Ovary (tissue), 9 donors: Measurements from ENCODE around the gene UGT1A3. TPM values are rescaled to one million over a fixed set of nuclear protein-coding genes. Genes with fewer than 3 reads are reported as not detected.
"Not testable (repeated sequence)": the region's sequence is repeated elsewhere in the genome, so short reads cannot be mapped to it uniquely, and the experiment has no call there.

Source experiments
- DNase-seq, 5 donors: peaks; one replicate each; pipeline ENCODE4 v3.0.0-alpha.2; 2019 to 2020
- H3K27ac ChIP-seq, 2 donors: fragments of 200-600 bp; one replicate each; pipeline versions ENCODE4 v1.5.1 to v1.8.0; 2019 to 2022
- H3K27me3 ChIP-seq: fragments of 200-600 bp; one replicate; pipeline ENCODE4 v1.8.0; 2022
- H3K36me3 ChIP-seq: fragments of 200-600 bp; sonication (generic); one replicate; pipeline ENCODE4 v1.5.1; 2019
- H3K4me1 ChIP-seq: one replicate; pipeline ENCODE4 v1.8.1; 2013; ENCODE audit warnings: mild to moderate bottlenecking, moderate library complexity; ENCODE audit not compliant: insufficient read depth
- H3K4me3 ChIP-seq: fragments of 200-600 bp; sonication (generic); one replicate; pipeline ENCODE4 v1.5.1; 2017
- H3K9me3 ChIP-seq, 2 donors: fragments of 200-600 bp in 1 of 2; sonication (generic) in 1 of 2; one replicate each; pipeline versions ENCODE4 v1.5.1 to v1.8.1; 2013 to 2019; ENCODE audit warnings: mild to moderate bottlenecking in 1 of 2, moderate library complexity in 1 of 2
- EP300 ChIP-seq: sonication (generic); formaldehyde crosslinking; IDR thresholded peaks from one replicate; pipeline ENCODE4 v1.6.1; 2017; ENCODE audit warnings: antibody characterized with exemption
- POLR2A ChIP-seq: fragments of 450-650 bp; IDR thresholded peaks from one replicate; pipeline ENCODE4 v1.6.1; 2017; ENCODE audit warnings: antibody characterized with exemption, mild to moderate bottlenecking, moderate library complexity
- WGBS, 3 donors: extraction: QIAGEN DNeasy Blood & Tissue Kit in 1 of 3; methylation state at CpG; one replicate each; pipeline versions ENCODE4 v1.1.5 to v1.1.7; 2013 to 2017; 5-methylcytosine and 5-hydroxymethylcytosine counted together
- intact Hi-C, 4 donors: fragments of 100-400 bp; cut with DNase I; formaldehyde crosslinking; loops; one replicate each; pipeline versions ENCODE4 v1.11.0 to v1.15.1; 2022 to 2023
- polyA plus RNA-seq, 2 donors: library from polyadenylated mRNA; stranded (reverse); fragments of 200-250 nt in 1 of 2; fragments of 350-450 nt in 1 of 2; fragmentation: Illumina TruSeq in 1 of 2; extraction: RNeasy Lipid Tissue Mini Kit (QIAGEN cat#74804) in 1 of 2; gene quantifications; one replicate each; pipeline ENCODE4 v1.2.3, GENCODE V29; 2013 to 2014
- total RNA-seq, 7 donors: library from RNA; depleted of rRNA in 2 of 7; stranded (reverse); fragments of >200 nt in 2 of 7; fragmentation: NEBNext Ultra II Directional in 3 of 7; extraction: Animal tissue kit (Norgen Biotek cat#: 25700) in 3 of 7; gene quantifications; one replicate each; pipeline versions ENCODE4 v1.1.0 to v1.2.4, GENCODE V29; 2016 to 2023
- TF ChIP-seq, protein P1 (sequence below), 3 donors: fragments of 450-650 bp in 2 of 3; fragments of 200-600 bp in 1 of 3; IDR thresholded peaks; one replicate each; pipeline versions ENCODE4 v1.5.1 to v1.8.0; 2016 to 2022; ENCODE audit warnings: antibody characterized with exemption in 3 of 3, mild to moderate bottlenecking in 1 of 3
- donor health status: DM: no; HTN: no; CAD: no; lungs with moderate emphysema.
- donor health status: DM: no; HTN: no; CAD: no.
- donor health status: Bipolar disorder and iron deficiency.
- donor health status: DM: yes; HTN: yes; CAD: no.
- donor health status: DM: no; HTN: no; CAD: no.
- donor health status: DM: yes; HTN: yes; CAD: no.

The UGT1A3 gene
- total and polyA plus RNA-seq, 9 donors: not detected

DNA sequence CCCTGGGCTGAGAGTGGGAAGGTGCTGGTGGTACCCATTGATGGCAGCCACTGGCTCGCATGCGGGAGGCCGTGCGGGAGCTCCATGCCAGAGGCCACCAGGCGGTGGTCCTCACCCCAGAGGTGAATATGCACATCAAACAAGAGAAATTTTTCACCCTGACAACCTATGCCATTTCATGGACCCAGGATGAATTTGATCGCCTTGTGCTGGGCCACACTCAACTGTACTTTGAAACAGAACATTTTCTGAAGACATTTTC is 18.4 kb downstream of the UGT1A3 start:
- no peaks in the 10 kb centered on the region for H3K27me3 ChIP-seq
- H3K36me3 ChIP-seq: no peaks in the 10 kb centered on the region
- no peak overlapping the region for H3K27ac ChIP-seq
- no peak overlapping the region for H3K4me3 ChIP-seq
- WGBS, 3 donors: 89 to 98% (median 92%) methylated on average over 6 of the region's 6 CpGs
- TF ChIP-seq, protein P1, sequence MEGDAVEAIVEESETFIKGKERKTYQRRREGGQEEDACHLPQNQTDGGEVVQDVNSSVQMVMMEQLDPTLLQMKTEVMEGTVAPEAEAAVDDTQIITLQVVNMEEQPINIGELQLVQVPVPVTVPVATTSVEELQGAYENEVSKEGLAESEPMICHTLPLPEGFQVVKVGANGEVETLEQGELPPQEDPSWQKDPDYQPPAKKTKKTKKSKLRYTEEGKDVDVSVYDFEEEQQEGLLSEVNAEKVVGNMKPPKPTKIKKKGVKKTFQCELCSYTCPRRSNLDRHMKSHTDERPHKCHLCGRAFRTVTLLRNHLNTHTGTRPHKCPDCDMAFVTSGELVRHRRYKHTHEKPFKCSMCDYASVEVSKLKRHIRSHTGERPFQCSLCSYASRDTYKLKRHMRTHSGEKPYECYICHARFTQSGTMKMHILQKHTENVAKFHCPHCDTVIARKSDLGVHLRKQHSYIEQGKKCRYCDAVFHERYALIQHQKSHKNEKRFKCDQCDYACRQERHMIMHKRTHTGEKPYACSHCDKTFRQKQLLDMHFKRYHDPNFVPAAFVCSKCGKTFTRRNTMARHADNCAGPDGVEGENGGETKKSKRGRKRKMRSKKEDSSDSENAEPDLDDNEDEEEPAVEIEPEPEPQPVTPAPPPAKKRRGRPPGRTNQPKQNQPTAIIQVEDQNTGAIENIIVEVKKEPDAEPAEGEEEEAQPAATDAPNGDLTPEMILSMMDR (IDR thresholded peaks at IDR 0.05): no peak
- TF ChIP-seq POLR2A (no peak), EP300 (no peak)
- H3K9me3 ChIP-seq: peaks cover 0 to 4% of the 10 kb centered on the region in 2 donors
- no peaks in the 10 kb centered on the region for H3K4me1 ChIP-seq
- intact Hi-C loops: no loop called here
- DNase-seq: no peak

DNA sequence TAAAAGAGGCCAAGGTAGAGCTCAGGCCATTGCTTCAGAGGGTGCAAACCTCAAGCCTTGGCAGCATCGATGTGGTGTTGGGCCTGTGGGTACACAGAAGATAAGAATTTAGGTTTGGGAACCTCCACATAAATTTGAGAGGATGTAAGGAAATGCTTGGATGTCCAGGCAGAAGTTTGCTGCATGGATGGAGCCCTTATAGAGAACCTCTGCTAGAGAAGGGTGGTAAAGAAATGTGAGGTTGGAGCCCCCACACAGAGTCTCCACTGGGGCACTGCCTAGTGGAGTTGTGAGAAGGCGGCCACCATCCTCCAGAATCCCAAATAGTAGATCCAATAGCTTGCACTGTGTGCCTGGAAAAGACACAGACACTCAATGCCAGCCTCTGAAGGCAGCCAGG is 21.8 kb downstream of the UGT1A3 start:
- H3K9me3 ChIP-seq, intact Hi-C loops, H3K27ac ChIP-seq, H3K4me3 ChIP-seq, DNase-seq, H3K4me1 ChIP-seq, H3K27me3 ChIP-seq, H3K36me3 ChIP-seq: not testable (repeated sequence)
- WGBS, 3 donors: 64 to 78% (median 67%) methylated on average over 2 of the region's 2 CpGs

DNA sequence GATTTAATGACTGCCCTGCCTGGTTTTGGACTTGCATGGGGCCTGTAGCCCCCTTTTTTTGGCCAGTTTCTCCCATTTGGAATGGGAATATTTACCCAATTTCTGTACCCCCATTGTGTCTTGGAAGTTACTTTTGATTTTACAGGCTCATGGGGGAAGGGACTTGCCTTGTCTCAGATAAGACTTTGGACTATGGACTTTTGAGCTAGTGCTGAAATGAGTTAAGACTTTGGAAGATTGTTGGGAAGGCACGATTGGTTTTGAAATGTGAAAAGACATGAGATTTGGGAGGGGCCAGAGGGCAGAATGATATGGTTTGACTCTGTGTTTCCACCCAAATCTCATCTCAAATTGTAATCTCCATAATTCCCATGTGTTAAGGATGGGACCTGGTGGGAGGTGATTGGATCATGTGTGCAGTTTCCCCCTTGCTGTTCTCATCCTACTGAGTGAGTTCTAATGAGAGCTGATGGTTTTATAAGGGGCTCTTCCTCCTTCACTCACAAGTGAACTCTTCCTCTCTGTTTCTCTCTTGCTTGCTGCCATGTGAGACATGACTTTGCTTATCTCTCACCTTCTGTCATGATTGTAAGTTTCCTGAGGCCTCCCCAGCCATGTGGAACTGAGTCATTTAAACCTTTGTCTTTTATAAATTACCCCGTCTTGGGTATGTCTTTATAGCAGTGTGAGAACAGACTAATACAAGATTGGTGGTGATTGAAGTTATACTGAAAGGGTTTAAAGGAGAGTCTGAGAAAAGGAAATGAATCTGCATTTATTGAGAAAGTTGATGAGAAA is 22.6 kb downstream of the UGT1A3 start:
- intact Hi-C loops, H3K27ac ChIP-seq, H3K4me3 ChIP-seq, DNase-seq, H3K4me1 ChIP-seq, H3K27me3 ChIP-seq, H3K9me3 ChIP-seq, H3K36me3 ChIP-seq: not testable (repeated sequence)
- 62 to 71% (median 65%) methylated on average over 2 of the region's 2 CpGs for WGBS, 3 donors

DNA sequence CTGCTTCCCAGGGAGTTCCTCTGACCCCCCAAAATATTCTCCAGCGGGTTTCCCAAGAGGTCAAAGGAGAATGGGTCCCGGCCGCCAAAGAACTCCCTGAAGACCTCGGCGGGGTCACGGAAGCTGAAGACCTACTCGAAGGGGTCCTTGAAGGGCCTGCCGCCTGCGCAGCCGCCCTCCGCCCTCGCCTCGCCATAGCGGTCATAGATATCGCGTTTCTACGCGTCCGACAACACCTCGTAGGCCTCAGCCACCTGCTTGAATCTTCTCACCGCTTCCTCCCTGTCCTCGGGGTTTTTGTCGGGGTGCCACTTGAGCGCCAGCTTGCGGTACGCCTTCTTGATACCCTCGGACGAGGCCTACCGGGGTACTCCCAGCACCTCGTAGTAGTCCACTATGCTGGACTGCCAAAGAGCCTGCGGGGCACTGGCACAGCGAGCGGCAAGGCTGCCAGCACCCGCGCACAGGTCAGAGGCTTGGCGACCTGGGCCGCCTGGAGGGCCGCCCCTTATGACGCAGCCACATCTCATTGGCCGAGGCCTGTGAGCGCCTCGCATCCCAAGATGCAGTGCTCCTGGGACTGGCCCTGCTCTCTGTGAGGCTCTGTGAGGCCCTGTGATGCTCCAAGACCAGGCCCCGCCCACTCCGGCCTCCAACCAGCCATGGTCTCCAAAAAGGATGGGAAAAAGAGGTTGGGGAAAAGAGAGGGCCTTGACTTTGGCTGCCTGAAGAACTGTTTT is 26.2 kb downstream of the UGT1A3 start:
- intact Hi-C loops: no loop called here
- WGBS, 3 donors: 89 to 95% (median 94%) methylated on average over 42 to 44 of the region's 44 CpGs
- H3K9me3 ChIP-seq: peaks cover 0 to 4% of the 10 kb centered on the region in 2 donors
- DNase-seq: no peak
- H3K27me3 ChIP-seq: no peaks in the 10 kb centered on the region
- H3K4me1 ChIP-seq: no peaks in the 10 kb centered on the region
- H3K27ac ChIP-seq: no peak overlapping the region
- H3K4me3 ChIP-seq: no peak overlapping the region
- TF ChIP-seq, protein P1 (IDR thresholded peaks at IDR 0.05): no peak
- TF ChIP-seq POLR2A (no peak), EP300 (no peak)
- no peaks in the 10 kb centered on the region for H3K36me3 ChIP-seq

DNA sequence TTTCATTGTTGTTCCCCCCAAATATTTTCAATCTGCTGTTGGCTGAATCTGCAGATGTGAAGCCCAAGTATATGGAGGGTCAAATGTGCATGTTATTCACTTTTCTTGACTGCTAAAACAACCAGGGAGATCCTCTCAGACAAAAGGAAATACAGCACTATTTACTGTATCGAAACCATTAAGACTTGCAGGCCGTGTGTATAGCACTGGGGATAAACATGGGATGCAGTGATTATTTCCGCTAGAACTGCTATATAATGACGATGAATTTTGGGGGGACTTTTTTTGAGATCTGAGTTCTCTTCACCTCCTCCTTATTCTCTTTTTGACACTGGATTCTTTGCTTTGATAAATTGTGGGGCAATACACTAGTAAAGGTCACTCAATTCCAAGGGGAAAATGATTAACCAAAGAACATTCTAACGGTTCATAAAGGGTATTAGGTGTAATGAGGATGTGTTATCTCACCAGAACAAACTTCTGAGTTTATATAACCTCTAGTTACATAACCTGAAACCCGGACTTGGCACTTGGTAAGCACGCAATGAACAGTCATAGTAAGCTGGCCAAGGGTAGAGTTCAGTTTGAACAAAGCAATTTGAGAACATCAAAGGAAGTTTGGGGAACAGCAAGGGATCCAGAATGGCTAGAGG is 27.7 kb downstream of the UGT1A3 start:
- Histone ChIP-seq H3K4me3 (no peak overlapping the region), H3K4me1 (no peaks in the 10 kb centered on the region), H3K9me3 (no peaks in the 10 kb centered on the region), H3K27me3 (no peaks in the 10 kb centered on the region), H3K36me3 (no peaks in the 10 kb centered on the region), H3K27ac (no peak overlapping the region)
- WGBS, 3 donors: 71 to 80% (median 75%) methylated on average over 7 of the region's 7 CpGs
- TF ChIP-seq, protein P1 (IDR thresholded peaks at IDR 0.05): no peak
- TF ChIP-seq EP300 (no peak), POLR2A (no peak)
- DNase-seq: no peak
- intact Hi-C loops: no loop called here
